HG03571 (cell line): ENCODE measurements around the gene ZNF184.
"Not testable (repeated sequence)": the region's sequence is repeated elsewhere in the genome, so short reads cannot be mapped to it uniquely, and the experiment has no call there.

ENCODE experiments used
- ATAC-seq: cut with Tn5 transposase; IDR thresholded peaks from one replicate; pipeline ENCODE4 v1.9.1; 2021; ENCODE audit not compliant: unreplicated experiment

ZNF184 gene

GRCh38 chr6:27426045-27426620 lies 46.8 kb downstream of the ZNF184 start:
- no peak for ATAC-seq

- not testable (repeated sequence) for ATAC-seq
These were observed 48.1 kb downstream of the ZNF184 start for GRCh38 chr6:27424851-27425250.

DNA sequence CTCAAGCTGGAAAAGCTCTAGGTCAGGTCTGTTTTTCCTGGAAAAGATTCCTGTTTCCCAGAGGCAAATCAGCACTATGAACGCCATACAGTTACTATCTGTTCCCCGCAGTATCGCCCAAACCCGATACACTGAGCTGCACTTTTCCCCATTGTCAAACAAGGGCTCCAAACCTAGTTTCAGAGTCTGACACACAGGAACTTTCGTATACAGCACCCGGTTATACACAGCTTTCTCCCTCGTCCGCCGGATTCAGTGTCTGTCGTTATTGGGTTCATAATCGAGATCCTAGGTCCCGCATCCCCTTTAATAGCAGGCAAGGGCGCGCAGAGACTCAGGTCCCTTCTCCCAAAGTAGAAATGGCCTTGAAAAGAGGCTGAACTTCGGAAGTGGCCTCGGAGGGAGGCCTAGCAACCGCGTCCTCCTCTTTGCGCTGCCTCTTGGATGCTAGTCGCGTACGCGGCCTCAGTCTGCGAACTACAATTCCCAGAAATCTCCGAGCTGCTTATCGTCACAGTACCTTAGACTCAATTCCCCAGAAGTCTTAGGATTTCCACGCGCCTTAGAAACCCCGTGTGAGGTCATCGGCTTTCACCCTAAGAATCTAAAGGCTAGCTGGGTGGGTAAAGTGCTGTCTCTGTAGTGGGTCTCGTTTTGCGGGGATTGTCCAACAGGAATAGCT lies 50.1 kb downstream of the ZNF184 start:
- no peak for ATAC-seq

GRCh38 chr6:27419363-27419762 lies 53.5 kb downstream of the ZNF184 start:
- no peak for ATAC-seq

DNA sequence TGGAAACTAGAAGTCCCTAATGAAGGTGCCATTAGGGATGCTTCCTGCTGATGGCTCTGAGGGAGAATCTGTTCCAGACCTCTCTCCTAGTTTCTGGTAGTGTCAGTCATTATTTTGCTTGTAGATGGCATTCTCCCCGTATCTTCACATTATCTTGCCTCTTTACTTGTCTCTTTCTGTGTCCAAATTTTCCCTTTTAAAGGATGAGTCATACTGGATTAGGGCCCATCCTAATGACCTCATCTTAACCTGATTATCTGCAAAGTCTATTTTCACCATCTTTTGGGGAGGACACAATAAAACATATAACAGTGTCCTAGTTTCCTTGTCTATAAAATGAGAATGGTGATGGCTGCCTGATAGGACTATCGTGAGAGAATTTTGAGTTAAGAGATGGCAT lies 57.0 kb downstream of the ZNF184 start:
- ATAC-seq = no peak

DNA sequence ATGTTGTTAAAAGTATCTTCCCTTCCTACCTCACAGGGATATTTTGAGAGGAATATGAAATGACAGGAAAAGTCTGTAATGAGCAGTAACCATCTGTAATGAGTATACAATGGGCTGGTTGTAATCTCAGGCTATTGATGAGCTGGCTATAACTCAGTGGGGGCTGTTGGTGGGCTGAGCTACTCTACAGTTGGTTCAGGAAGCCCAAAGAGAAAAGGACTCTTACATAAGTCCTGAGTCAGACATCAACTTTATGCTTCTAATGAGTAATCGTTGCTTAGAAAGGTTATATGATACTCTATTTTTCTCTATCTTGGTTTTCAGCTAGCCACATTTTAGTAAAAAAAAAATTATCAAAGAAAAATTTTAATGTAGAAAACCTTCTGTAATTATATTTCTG lies 57.9 kb downstream of the ZNF184 start:
- ATAC-seq = no peak

- ATAC-seq = no peak
These were observed 58.6 kb downstream of the ZNF184 start for GRCh38 chr6:27414300-27414699.

GRCh38 chr6:27407153-27407814 lies 65.6 kb downstream of the ZNF184 start:
- no peak for ATAC-seq

DNA sequence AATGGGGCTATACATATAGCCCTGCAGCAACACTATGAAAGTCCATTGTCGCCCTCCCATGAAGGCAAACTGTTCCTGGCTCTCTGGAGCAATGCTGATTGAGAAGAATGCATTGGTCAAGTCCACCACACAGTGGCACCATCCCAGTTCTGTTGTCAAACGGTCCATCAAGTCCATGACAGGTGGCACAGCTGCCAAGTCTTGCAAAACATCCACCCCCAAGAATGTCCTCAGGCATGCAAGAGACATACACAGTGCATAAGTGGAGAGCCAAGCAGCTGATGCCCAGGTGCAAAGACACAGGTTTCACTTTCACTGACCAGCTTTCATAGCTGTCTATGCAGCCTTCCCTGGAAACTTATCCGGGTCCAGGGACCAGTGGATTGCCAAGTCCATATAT lies 66.8 kb downstream of the ZNF184 start:
- no peak for ATAC-seq

GRCh38 chr6:27400877-27401642 lies 71.8 kb downstream of the ZNF184 start:
- no peak for ATAC-seq
